T-helper 9 cell (primary cell): ENCODE results near the gene PTPRG.

Experiments
- DNase-seq: peaks from one replicate; pipeline ENCODE4 v3.0.0-alpha.2; 2020

Gene PTPRG

DNA sequence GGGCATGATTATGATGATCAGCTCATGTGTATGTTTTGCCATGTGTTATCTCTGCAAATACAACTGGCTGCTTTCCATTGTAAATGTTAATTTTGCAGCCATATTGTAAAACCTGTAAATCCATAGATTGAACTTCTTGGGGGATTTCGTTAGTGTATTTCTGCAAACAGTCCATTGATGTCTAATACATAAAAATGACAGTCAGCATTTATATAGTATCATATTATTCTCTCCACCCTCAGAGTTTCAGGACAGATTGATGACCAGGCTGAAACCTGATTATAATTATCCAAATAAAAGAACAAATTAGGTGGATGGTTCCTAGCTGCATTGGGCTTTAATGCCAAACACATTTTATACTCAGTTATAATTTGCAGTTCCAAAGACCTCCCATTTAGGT lies 535.1 kb downstream of the PTPRG start:
- DNase-seq = no peak

DNA sequence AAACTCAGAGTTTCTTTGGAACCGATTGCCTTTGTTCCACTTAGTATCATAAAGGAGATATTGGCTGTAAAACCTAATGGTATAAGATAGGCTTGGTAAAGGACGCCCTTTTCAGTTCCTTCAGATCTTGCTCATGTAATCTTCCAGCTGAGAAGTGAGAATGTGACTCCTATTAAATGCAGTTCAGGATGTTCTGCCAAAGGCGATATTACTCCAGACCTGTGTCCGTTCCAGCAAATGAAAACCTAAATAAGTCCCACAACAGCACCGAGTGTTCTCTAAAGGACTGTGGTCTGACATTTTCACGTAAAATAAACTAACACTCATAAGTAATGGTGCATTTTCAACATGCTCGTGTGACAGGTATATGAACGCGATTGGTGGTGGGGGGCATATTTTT lies 535.8 kb downstream of the PTPRG start:
- DNase-seq = no peak

GRCh38 chr3:62098646-62099365 lies 537.4 kb downstream of the PTPRG start:
- DNase-seq = no peak

- DNase-seq = no peak
Observed at GRCh38 chr3:62100282-62100989, 539.1 kb downstream of the PTPRG start.

GRCh38 chr3:62101488-62101887 lies 540.1 kb downstream of the PTPRG start:
- no peak for DNase-seq

DNA sequence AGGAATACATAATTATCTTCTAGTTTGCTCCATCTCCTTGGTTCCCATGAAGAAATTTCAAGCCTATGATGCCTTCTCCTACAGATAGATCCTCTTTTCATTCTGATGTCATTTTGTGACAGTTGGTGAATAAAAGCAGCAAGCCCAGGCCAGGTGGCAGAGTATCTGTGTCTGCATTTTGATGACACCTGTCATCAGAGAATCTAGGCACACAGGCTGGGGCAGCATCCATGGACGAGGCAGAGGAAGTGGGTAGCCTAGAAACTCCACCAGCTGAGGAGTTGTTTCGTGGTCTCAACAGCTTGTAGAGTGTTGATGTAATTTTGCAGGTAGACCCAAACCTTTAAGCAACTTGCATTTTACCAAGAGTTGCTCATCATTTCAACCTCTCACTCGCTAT lies 542.2 kb downstream of the PTPRG start:
- no peak for DNase-seq

DNA sequence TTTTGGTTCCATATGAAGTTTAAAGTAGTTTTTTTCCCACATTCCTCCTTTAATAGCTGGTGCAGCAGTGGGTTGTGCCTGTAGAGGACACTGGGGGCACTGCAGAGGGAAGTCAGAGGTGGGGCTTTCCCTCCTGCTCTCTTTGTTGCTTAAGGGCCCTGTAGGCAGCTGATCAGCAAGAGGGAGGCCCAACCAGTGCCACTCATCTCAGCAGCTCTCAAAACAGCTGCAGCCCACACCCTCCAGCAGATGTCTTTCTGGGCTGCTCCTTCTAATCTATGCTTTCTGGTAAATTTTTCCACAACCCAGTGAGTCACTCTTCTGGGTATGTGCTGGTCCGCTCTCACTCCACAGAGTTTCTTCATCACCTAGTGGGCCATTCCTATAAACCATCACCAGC lies 548.2 kb downstream of the PTPRG start:
- no peak for DNase-seq

GRCh38 chr3:62110443-62111225 lies 549.3 kb downstream of the PTPRG start:
- DNase-seq = no peak

GRCh38 chr3:62113092-62113491 lies 551.7 kb downstream of the PTPRG start:
- DNase-seq = no peak

- DNase-seq = no peak
Observed at GRCh38 chr3:62114763-62115162, 553.4 kb downstream of the PTPRG start.

- DNase-seq = no peak
Observed at GRCh38 chr3:62117903-62118548, 556.7 kb downstream of the PTPRG start.

DNA sequence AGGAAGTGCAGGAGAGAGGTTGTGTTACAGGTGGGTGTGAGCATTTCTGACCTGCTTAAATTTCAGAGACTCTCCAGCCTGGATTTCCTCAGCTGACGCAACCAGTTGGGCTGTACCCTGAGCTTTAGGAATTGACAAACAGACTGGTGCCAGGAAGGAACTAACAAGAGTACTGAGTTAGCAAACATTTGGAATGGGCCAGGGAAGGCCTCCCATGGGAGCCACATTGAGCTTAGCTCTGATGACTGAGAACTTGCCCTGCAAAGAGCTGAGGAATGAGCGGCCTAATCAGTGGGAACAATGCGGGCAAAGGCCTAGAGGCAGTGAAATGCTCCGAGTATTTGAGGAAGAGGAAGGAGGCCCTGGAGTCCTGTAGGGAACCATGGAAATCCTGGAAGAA lies 557.8 kb downstream of the PTPRG start:
- no peak for DNase-seq

DNA sequence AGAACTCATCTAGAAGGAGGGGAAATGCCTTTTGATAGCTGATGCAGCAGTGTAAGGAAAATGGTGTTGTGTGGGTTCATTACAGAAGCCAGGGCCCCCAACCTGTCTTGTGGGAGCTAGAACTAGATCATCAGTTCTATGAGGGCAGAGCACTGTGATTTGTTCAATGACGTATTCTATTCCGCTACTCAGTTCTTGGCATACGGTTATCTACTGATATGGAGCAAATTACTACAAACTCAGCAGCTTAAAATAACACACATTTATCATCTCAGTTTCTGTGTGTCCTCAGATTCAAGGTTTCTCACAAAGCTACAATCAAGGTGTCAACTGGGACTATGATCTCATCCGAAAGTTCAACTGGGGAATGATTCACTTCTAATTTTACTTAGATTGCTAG lies 561.4 kb downstream of the PTPRG start:
- DNase-seq = no peak

DNA sequence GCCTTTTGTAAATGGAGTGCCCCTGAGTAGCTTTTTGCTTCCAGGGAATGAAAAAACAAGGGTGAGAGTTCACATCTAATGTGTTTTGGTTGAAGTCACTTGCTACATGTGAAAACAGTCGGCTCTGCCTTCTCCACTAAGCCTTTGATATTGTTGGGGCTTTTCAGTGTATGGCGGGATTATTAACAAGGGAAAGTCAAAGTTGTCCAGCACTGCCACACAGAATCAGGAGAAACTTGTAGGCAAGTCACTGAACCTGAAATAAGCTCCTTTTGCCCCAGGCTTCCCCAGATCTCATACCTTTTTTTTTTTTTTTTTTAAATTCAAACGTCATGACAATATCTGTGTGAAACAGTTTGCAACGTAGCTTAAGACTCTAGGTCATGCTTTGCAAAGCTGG lies 564.0 kb downstream of the PTPRG start:
- DNase-seq = no peak

DNA sequence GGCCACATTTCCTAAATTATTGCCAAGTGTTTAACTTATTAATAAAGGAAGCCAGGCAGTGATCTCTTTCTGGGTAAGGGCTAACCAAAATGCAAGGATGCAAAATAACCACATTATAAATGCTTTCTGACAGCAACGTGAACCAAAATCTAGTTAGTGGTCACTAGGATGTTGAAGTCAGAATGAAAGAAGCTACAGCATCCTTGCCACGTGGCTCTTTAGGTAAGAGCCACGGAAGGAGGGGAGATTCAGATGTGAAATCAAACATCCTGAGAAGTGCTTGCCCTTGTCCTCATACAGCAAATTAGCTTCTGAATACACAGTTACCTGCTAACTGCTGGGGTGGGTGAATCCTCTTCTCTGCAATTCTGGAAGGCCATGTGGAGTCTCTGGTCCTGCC lies 565.7 kb downstream of the PTPRG start:
- no peak for DNase-seq

DNA sequence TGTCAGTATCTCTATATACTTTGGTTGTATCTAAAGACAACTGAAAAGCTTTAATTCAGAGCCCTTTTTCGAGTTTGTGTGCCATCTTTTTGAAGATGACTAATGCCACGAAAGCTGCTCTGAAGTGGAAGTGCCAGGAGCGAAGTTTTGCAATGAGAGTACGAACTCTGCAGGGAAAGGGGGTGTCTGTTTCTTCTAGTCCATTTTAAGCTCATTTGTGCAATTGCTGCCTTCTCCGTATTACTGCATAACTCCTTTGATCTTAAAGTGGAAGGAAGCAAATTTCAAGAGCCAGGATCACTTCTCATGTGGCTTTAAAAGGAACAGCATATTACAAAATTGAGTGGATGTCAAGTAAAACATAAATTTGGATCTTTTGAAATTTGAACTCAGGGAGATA lies 566.7 kb downstream of the PTPRG start:
- no peak for DNase-seq

DNA sequence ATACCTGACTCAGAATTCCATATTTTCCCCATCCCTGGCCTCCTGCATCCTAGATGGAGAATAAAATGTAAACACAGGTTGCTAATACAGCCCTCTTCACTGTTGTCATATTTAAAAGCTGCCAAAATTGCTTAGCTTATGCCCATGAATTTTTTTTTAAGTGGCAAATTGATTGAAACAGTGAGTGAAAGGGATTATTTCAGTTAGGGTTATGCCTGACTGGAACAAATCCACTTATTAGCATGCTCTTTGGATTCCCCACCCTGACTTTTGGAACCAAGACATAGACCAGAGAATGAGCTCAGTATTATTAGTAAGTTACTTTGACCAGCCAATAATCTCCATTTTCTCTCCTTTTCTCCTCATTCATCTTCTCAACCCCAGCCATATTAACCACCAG lies 567.3 kb downstream of the PTPRG start:
- no peak for DNase-seq

DNA sequence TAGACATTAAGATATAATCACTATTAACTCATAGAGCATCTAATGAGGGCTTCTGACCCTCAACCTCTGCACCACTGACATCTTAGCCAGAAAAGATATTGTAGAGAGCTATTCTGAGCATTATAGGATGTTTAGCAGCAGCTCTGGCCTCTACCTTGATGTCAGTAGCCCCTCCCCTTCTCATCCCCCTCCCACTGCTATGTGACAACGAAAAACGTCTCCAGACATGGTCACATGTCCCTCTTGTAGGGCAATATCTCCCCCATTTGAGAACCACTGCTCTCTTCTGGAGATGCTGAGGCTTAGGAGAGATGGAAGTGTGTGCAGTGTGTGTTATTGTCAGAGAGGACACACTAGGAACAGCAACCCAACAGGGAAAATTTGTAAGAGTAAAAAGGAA lies 569.7 kb downstream of the PTPRG start:
- no peak for DNase-seq

- DNase-seq = no peak
Observed at GRCh38 chr3:62131620-62132019, 570.2 kb downstream of the PTPRG start.

DNA sequence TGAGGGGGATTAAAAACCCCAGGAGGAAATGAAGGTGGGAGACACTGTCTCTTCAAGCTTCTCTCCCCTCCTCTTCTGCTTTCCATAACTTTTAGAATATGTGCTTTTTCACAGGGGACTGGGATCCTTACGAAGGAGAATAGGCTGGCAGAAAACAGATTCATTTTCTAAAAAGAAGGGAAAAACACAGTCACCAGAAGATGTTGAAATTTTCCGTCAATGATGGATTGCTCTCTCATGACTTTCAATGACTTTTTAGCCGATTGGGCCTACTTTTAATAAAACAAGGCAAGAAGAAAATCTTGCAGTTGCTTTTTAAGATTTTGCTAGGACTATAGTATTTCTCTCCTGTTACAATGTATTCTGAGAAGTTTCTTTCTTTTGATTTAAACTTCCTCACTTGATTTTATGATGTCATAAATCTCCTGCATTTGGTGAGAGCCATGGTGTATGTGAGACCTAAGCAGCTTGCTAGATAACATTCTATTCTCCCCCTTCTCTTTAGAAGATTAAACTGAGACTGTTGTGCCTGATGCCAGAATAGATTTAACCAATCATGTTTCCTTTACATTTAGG lies 570.7 kb downstream of the PTPRG start:
- no peak for DNase-seq

DNA sequence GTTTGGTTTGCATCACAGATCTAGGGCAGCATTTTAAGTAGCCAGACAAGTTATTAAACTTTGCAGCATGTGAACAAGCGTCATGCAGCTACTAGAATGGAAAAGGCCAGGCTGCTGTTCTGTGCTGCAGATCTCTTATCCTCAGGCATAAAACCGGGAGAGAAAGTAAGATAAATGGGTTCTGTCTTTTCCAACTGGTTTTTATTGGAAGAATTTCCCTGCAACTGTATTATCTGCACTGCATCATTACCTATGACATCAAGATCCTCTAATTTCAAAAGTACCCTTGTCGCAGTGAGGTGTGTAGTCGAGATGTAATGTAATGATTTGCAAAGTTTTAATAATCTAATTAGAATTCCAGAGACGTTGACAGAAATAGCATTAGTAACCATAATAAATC lies 571.6 kb downstream of the PTPRG start:
- no peak for DNase-seq

- no peak for DNase-seq
Observed at GRCh38 chr3:62134061-62134496, 572.7 kb downstream of the PTPRG start.

- DNase-seq = no peak
Observed at GRCh38 chr3:62135741-62136140, 574.4 kb downstream of the PTPRG start.
